GM19452 (cell line): ENCODE results near the gene ZNF366.

Source experiments
- ATAC-seq: cut with Tn5 transposase; IDR thresholded peaks from one replicate; pipeline ENCODE4 v1.9.1; 2021; ENCODE audit not compliant: unreplicated experiment

Gene ZNF366

GRCh38 chr5:72441862-72442540, 65.2 kb downstream of the ZNF366 start:
- ATAC-seq, result no peak

DNA sequence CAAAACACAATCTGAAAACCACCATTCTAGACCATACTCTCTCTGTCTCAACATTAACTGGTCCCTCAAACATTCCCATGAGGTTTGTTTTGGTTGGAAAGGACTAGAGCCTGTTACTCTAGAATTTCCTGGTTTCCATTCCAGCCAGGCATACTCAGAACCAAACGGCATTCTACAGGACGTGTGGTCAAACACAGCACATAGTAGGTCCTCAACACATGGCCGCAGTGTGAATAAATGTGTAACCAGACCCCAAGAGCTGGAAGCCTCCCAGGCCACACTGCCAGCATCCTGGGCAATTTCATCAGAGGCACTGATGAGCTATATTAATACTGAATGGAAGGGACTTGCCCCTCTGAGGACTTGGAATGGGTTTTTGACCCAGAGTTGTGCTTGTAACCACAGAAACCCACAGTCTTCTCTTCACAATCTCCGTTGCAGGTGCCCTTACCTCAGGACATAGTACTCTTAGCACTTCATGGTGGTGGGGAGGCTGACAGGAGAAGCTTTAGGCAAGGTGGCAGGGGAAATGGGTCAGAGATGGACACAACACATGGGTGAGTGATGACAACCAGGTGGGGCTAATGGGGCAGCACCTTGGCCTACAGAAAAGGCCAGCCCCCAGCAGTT, 66.0 kb downstream of the ZNF366 start:
- ATAC-seq, result no peak

GRCh38 chr5:72440207-72440638, 67.0 kb downstream of the ZNF366 start:
- peak; percentile 55 for ATAC-seq

DNA sequence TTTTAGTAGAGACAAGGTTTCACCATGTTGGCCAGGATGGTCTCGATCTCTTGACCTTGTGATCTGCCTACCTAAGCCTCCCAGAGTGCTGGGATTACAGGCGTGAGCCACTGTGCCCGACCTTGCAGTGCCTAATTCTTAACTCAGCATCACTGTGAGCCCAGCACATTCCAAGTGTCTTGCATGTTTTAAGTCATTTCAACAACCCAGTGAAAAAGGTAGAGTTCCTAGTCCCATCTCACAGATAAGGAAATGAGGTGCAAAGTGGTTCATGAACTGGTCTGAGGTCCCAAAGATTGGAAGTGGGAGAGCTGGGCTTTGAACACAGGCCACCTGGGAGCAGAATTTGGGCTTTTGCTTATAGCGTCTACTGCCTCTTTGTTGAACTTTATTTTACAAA, 68.0 kb downstream of the ZNF366 start:
- no peak for ATAC-seq

DNA sequence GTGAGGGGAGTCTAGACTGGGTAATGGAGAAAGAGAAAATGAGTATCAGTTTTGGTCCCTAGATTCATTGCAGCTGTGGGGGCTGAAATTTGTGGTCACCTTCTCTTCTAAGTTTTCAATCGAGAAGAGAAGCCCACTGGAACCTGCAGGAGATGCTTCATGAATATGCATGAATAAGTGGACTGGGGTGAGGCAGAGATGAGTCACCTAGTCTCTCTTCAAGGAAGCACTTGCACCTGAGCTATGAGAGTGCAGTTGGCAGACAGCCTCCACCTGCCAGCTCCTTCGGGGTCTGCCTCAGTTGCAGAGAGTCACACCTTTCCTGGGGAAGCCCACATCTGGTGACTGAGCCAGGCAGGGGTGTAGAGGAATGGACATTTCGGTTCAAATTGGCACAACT, 69.1 kb downstream of the ZNF366 start:
- no peak for ATAC-seq

- no peak for ATAC-seq
Observed at GRCh38 chr5:72436796-72437471, 70.3 kb downstream of the ZNF366 start.

DNA sequence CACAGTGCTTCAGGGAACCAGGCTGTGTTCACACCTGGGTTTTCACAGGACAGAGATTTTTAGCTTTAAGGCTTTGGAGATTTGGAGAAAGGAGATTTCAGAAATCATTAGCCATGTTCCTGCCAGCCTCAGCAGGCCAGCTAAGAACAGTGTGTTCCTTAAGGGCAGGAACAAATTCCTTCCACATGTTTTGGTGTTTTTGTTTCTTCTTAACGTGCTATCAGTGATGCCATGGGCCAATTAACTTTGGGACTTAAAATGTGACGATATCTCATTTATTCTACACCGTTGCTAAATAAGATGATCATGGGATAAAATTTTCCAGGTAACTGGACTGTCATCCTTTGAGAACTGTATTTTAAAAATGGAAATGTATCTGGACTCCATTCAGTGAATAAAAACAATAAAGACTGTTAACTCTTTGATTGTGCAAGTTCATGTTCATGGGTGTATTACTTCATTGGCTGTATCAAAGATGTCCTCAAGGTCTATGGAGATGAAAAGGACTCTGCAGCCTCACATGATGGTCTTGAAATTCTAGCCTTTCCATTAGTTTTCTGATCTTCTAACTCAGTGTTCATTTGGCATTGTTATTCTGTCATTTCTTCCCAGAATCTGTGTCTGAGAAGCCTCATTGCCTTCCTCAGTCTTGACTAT, 72.3 kb downstream of the ZNF366 start:
- no peak for ATAC-seq

DNA sequence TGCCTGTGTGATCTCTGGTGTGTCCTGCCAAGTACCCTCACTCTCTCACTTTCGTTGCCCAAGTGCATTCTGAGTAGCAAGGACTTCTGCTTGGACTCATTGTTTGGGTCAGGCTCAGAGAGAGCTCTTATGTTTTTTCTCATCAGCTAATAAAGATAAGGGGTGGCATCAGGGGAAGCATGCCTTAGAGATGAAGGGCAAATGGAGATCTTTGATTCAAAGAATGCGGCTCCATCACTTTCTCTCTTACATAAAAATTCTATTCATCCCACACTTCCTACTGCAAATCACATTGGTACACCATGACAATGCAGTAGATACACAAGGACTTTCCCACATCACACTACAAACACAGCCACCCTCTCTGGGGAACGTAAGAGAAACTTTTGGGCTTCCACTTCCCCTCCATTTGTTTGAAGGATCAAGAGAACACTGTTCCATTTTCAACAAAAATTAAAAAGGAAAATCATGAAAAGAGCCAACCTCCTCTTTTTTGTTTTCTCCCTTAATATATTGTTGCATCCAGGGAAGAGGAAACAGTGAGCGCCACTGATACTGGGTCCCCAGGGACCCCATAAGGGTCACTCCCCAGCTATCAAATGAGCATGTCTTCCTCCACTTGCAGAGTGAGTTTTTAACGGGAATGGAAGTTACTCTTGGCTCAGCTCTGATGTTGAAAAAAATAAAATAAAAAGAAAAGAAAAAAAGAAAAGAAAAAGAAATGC, 73.0 kb downstream of the ZNF366 start:
- ATAC-seq, result no peak

DNA sequence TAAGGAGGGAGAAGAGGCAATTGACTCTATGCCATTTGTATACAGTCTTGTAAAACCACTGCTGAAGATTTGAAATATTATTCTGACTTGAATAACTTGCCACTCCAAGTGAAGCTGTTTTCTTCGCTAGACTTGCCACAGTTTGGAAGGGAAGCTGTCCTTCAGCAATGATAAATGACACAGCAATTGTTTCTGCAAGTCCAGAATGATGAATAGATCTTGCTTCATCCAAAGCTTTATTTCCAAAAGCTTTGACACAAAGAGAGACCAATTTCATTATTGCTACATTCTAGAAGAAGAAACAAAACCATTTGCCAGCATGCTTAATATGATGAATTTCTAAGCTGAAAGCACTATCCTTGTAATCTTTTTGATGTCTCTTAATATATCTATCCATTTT, 73.7 kb downstream of the ZNF366 start:
- ATAC-seq, result no peak

DNA sequence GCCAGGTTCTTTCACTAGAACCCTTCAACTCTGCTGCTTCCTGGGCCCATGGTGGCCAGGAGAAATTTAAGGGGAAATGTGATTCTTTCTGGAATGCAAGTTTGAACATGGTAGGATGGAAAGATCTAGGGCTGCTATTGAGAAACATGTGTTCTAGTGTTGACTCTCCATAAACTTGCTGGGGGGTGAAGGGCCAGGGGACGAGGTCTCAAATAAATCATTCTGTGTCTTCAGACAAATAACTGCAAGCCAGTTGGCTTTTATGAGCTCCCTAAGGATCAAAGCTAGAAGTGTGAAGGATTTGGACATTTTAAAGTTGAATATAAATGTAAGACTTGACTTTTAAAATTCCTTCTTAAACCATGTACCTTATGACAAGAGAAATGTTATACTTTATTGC, 78.5 kb downstream of the ZNF366 start:
- ATAC-seq, result no peak

DNA sequence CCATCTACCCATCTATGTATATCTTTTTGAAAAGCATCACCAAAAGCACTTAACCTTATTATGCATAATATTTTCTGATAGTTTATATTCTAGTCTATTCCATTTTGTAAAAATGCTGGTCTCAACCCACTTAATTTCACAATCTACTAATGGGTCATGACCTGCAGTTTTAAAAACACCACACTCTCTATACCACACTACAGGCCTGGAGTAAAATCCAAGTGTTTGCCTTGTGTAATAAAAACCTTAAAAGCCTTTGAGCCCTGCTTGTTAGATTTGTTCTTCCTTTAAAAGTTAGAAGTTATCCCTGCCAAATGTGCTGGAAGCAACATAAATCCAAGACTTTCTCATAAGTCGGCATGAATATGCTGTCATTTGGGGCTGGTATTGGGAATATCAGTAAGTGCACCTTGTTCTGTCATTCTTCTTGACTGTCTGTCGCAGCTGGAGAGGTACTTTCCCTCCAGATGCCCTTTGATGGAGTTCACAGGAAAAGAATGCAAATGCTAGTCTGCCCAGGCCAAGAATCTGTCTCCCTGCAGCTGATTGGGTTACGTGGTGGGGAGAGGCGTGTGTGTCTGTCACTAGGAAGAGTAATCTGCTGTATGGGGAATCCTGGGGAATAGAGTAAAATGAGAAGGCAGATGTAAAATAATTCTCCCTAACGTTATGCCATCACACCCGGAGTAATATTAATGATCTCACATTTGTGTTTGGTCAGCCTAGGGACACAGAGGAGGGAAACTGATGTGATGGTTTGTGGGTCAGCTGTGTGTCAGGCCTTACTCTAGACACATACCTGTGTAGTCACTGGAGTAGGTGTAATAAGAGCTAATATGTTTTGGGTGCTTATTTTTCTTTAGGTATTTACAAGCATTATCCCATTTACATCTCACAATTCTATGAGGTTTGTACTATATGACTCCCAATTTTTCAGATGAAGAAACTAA, 79.4 kb downstream of the ZNF366 start:
- ATAC-seq, result no peak

- ATAC-seq, result no peak
Observed at GRCh38 chr5:72427016-72427415, 80.2 kb downstream of the ZNF366 start.

DNA sequence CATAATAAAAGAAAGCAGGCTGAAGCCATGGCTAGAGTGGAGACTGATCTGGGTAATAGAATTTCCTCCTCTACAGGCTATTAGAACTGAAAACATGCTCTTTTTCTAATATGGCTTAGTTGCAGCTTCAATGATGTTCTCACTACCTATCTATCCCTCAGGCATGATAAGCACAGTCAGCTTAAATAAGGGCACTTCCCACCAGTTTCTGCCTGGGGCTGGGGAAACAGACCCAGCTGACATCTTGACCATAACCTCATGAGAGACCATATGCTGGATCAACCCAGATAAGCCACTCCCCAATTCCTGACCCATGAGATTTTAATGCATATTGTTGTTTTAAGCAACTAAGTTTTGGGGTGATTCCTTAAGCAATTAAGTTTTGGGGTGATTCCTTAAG, 81.2 kb downstream of the ZNF366 start:
- ATAC-seq, result no peak

- no peak for ATAC-seq
Observed at GRCh38 chr5:72418271-72418670, 88.9 kb downstream of the ZNF366 start.

DNA sequence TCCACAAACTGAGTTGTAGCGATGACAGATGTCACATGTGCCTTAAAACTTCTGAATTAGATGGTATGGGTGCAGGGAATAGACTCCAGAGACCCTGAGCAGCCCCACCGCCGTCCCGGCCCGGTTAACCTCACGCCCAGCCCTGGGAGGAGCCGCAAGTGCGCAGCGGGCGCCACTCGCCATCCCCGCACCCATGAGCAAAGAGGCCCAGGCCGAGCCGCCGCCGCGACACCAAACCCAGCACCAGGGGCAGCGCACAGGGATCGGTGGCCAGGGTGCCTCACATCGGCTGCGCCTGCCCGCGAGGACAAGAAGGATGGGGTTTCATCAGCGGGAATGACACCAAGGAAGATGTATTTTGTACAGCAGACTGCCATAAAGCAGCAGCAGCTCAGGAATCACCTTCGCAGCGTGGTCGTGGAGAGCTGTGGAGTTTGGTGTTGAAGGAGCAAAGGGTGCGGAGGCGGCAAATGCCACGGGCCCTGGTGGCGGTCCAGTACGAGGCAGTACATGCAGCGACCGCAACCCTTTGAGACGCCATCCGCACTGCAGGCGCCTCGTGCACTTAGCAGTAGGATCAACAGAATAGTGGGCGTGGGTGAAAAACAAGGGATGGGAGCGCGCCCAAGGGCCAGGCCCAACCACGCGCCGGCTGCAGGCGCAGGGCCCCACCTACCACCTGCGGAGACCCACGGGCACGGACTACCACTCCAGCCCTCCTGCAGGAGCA, 89.7 kb downstream of the ZNF366 start:
- ATAC-seq, result no peak

DNA sequence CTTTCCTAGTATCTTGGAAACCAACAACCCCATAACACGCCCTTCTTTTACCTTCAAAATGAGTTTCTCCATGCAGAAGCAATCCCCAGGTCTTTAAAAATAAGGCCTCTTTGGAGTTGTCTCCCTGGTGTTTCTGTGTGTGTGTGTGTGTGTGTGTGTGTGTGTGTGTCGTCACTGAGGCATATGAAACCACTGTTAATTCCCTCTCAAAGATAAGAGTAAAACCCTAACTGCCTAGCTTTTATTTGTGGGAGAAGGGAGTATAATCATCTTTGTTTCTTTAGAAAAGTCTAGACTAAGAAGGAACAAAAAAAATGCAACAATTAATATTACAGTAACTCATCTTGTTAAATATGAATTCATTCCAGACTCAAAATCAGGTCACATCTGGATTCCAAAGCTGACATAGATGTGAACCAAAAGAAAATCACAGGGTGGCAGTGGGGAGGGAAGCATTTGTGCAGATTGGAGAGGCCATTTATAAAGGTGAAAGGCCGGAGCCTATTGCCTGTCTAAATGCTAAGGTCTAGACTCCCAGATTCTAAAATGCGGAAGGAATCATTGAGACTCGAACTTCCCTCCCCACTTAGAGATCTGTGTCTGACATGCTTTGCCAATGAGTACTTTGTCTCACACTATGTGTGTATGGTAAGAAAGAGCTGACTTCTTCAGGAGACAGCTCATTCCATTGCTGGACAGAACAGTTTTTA, 91.4 kb downstream of the ZNF366 start:
- ATAC-seq, result no peak

DNA sequence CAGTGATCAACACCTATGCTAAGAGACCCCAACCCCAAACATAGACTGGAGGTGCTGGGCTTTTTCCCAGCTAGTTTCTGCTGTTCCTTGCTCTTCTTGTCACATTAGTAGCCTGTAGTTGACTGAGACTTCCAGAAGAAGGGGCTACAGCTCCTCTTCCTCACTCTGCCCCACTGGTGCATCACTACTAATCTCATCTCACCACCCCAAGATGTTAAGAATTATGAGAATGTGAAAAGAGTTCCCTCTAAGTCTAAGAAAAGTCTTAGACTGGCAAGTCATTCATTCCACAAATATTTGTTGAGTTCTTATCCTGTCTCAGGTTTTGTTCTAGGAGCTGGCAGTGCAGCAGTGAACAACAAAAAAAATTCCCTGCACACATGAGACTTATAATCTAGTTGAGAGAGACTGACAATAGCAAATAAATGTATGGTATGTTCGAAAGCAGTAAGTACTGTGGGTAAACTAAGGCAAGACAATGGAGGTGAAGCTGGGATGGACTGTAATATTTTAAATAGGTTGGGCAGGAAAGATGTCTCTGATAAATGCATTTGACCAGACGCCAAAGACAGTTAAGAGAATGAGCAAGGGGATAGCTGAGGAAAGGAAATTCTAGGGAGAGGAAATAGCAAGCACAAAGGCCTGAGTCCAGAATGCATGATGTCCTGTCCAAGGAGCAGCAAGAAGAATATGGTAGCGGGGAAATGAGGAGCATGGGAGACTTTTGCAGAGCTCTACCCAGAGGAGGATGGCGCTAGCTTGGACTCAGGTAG, 94.7 kb downstream of the ZNF366 start:
- ATAC-seq, result no peak

DNA sequence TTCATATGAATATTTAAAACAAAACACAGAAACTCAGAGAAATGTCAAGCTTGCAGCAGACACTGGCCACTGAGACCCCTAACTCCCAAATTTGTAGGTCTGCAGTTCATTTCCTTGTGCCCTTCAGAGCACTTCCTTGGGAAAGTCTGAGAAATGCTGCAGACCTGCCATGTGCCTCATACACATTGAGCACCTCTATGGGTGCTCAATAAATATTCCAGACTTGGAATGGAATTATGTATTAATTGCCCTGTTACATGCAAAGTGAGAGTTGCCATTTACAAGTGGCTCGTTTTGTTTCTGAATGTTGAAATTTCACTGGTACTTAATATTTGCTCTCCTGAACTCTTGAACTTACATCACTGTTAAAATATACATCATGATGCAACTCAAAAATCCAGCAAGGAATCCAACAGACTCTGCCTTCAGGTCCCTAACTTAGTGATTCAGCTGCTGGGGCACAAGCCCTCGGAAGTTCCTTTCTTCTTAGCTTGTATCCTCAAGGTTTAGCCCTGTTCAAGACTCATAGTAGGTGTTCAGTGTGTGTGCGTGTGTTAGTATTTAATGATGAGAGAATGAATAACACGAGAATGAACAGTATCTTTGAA, 96.4 kb downstream of the ZNF366 start:
- ATAC-seq, result no peak
